ENCODE data around the gene LEMD1.
"Not testable (repeated sequence)": the region's sequence is repeated elsewhere in the genome, so short reads cannot be mapped to it uniquely, and the experiment has no call there.

GRCh38 chr1:205365086-205365485, 56.8 kb downstream of the LEMD1 start:
- TF ChIP-seq CTCF (IDR thresholded peaks at IDR 0.05; ENCODE audit: poor library complexity, severe bottlenecking); MXI1 (conservative IDR thresholded peaks at IDR 0.05; ENCODE audit: poor library complexity, severe bottlenecking); POLR2AphosphoS5 (IDR thresholded peaks at IDR 0.05); SMC3 (conservative IDR thresholded peaks at IDR 0.05; ENCODE audit: poor library complexity): not testable (repeated sequence)
